Left lung (tissue), 10 donors: ENCODE data around the gene MRPL30. TPM values are rescaled to one million over a fixed set of nuclear protein-coding genes. Genes with fewer than 3 reads are reported as not detected.
"Not testable (repeated sequence)": the region's sequence is repeated elsewhere in the genome, so short reads cannot be mapped to it uniquely, and the experiment has no call there.

Experiments
- ATAC-seq: fragments of 200-7000 bp; cut with Tn5 transposase; one replicate; pipeline ENCODE4 v1.9.1; 2020; ENCODE audit warnings: moderate library complexity
- DNase-seq, 4 donors: peaks; one replicate each; pipeline ENCODE4 v3.0.0-alpha.2; 2013 to 2020
- H3K27ac ChIP-seq, 2 donors: fragments of 200-600 bp; sonication (generic) in 1 of 2; one replicate each; pipeline versions ENCODE4 v1.5.0 to v1.8.0; 2020 to 2021
- H3K27me3 ChIP-seq, 2 donors: fragments of 200-600 bp; sonication (generic) in 1 of 2; one replicate each; pipeline versions ENCODE4 v1.5.0 to v1.8.0; 2020 to 2021
- H3K36me3 ChIP-seq, 2 donors: fragments of 200-600 bp; sonication (generic) in 1 of 2; one replicate each; pipeline versions ENCODE4 v1.5.0 to v1.8.0; 2020 to 2021
- H3K4me1 ChIP-seq, 2 donors: fragments of 200-600 bp; one replicate each; pipeline ENCODE4 v1.8.0; 2021
- H3K4me3 ChIP-seq, 2 donors: fragments of 200-600 bp; sonication (generic) in 1 of 2; one replicate each; pipeline versions ENCODE4 v1.5.0 to v1.8.0; 2020 to 2021; ENCODE audit warnings: mild to moderate bottlenecking in 1 of 2
- H3K9me3 ChIP-seq, 2 donors: fragments of 200-600 bp; sonication (generic) in 1 of 2; one replicate each; pipeline versions ENCODE4 v1.5.0 to v1.8.0; 2020 to 2021
- intact Hi-C, 2 donors: fragments of 100-400 bp; cut with DNase I; formaldehyde crosslinking; loops; one replicate each; pipeline versions ENCODE4 v1.11.2 to v1.14.2; 2022
- polyA plus RNA-seq, 6 donors: library from polyadenylated mRNA; unstranded; fragments of 120-200 nt; gene quantifications; one replicate each; pipeline ENCODE4 v1.2.1, GENCODE V29; 2013; ENCODE audit not compliant: insufficient read length in 6 of 6
- total RNA-seq, 2 donors: library from RNA; stranded (reverse); fragmentation: NEBNext Ultra II Directional; extraction: Animal tissue kit (Norgen Biotek cat#: 25700); gene quantifications; one replicate each; pipeline ENCODE4 v1.2.1, GENCODE V29; 2021
- TF ChIP-seq, protein P1 (sequence below), 2 donors: fragments of 200-600 bp; sonication (generic) in 1 of 2; IDR thresholded peaks; one replicate each; pipeline versions ENCODE4 v1.5.0 to v1.8.0; 2021; ENCODE audit warnings: antibody characterized with exemption in 2 of 2
- donor health status: DM: no; HTN: yes; CAD: no.
- donor health status: DM: no; HTN: no; CAD: no.

Gene MRPL30
- total and polyA plus RNA-seq, 8 donors: 19.7 to 58.8 (median 50.1) TPM

GRCh38 chr2:99217929-99218501 lies 37.0 kb downstream of the MRPL30 start:
- intact Hi-C loops: no loop called here
- TF ChIP-seq, protein P1, sequence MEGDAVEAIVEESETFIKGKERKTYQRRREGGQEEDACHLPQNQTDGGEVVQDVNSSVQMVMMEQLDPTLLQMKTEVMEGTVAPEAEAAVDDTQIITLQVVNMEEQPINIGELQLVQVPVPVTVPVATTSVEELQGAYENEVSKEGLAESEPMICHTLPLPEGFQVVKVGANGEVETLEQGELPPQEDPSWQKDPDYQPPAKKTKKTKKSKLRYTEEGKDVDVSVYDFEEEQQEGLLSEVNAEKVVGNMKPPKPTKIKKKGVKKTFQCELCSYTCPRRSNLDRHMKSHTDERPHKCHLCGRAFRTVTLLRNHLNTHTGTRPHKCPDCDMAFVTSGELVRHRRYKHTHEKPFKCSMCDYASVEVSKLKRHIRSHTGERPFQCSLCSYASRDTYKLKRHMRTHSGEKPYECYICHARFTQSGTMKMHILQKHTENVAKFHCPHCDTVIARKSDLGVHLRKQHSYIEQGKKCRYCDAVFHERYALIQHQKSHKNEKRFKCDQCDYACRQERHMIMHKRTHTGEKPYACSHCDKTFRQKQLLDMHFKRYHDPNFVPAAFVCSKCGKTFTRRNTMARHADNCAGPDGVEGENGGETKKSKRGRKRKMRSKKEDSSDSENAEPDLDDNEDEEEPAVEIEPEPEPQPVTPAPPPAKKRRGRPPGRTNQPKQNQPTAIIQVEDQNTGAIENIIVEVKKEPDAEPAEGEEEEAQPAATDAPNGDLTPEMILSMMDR (IDR thresholded peaks at IDR 0.05): no peak
- H3K27me3 ChIP-seq: no peaks in the 10 kb centered on the region
- no peak for ATAC-seq
- peaks cover 0 to 7% of the 10 kb centered on the region in 2 donors for H3K36me3 ChIP-seq
- no peaks in the 10 kb centered on the region for H3K9me3 ChIP-seq
- H3K27ac ChIP-seq: no peak overlapping the region
- no peak overlapping the region for H3K4me3 ChIP-seq
- DNase-seq: no peak
- no peaks in the 10 kb centered on the region for H3K4me1 ChIP-seq

DNA sequence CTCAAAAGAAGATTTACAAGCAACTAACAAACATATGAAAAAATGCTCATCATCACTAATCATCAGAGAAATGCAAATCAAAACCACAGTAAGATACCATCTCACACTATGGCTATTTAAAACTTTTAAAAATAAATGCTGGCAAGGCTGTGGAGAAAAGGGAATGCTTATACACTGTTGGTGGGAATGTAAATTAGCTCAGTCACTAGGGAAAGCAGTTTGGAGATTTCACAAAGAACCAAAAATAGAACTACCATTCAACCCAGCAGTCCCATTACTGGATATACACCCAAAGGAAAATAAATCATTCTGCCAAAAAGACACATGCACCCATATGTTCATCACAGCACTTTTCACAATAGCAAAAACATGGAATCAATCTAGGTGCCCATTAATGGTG lies 52.2 kb downstream of the MRPL30 start:
- ATAC-seq, H3K36me3 ChIP-seq, H3K4me3 ChIP-seq, H3K4me1 ChIP-seq, H3K9me3 ChIP-seq, H3K27ac ChIP-seq, H3K27me3 ChIP-seq, DNase-seq, intact Hi-C loops: not testable (repeated sequence)

- ATAC-seq (no peak), DNase-seq (no peak)
- Histone ChIP-seq H3K27me3 (no peaks in the 10 kb centered on the region), H3K36me3 (no peaks in the 10 kb centered on the region), H3K4me1 (no peaks in the 10 kb centered on the region), H3K4me3 (no peak overlapping the region), H3K27ac (no peak overlapping the region), H3K9me3 (peaks cover 0 to 2% of the 10 kb centered on the region in 2 donors)
- TF ChIP-seq, protein P1 (IDR thresholded peaks at IDR 0.05): no peak
- intact Hi-C loops: no loop called here
Measured at GRCh38 chr2:99238599-99238998, 57.6 kb downstream of the MRPL30 start.

GRCh38 chr2:99240431-99240830 lies 59.4 kb downstream of the MRPL30 start:
- DNase-seq: no peak
- Histone ChIP-seq H3K27me3 (no peaks in the 10 kb centered on the region), H3K4me3 (no peak overlapping the region), H3K36me3 (no peaks in the 10 kb centered on the region), H3K4me1 (no peaks in the 10 kb centered on the region), H3K27ac (no peak overlapping the region), H3K9me3 (peaks cover 0 to 2% of the 10 kb centered on the region in 2 donors)
- TF ChIP-seq, protein P1 (IDR thresholded peaks at IDR 0.05): no peak
- no peak for ATAC-seq
- intact Hi-C loops: no loop called here

DNA sequence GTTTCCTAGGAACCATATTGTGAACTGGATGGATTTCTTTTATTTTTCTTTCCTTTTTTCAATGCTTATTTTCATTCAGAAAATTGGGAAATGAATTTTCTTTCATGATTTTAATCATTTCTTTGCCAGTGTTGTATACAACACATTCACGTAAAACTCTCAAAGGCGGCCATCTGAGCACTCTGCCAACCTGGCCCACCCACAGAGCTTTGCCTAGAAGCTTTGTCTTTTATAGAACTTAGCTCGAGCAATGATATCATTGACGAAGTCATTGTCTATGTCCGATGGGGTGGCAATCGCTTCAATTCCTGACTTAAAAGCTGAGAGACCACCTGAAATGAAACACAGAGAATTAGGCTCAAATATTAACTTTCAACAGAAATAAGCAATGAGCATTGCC lies 61.2 kb downstream of the MRPL30 start:
- TF ChIP-seq, protein P1 (IDR thresholded peaks at IDR 0.05): no peak
- intact Hi-C loops: no loop called here
- H3K4me3 ChIP-seq: no peak overlapping the region
- H3K36me3 ChIP-seq: no peaks in the 10 kb centered on the region
- no peaks in the 10 kb centered on the region for H3K27me3 ChIP-seq
- no peaks in the 10 kb centered on the region for H3K4me1 ChIP-seq
- ATAC-seq: no peak
- H3K27ac ChIP-seq: no peak overlapping the region
- DNase-seq: no peak
- H3K9me3 ChIP-seq: peaks cover 0 to 2% of the 10 kb centered on the region in 2 donors

Other genes with a start within 250 kb of the MRPL30 start
- 10 to 100 TPM; 14.1 to 15.2 TPM for gene CRACDL, start 245.0 kb upstream of the MRPL30 start, total RNA-seq
- 1 to 10 TPM; 4.0 to 7.6 (median 4.8) TPM for gene CRACDL, start 245.0 kb upstream of the MRPL30 start, polyA plus RNA-seq
- 1 to 10 TPM; 3.4 to 4.0 TPM for gene C2orf15, start 39.5 kb upstream of the MRPL30 start, total RNA-seq
- gene C2orf15, start 39.5 kb upstream of the MRPL30 start, polyA plus RNA-seq: 1 to 10 TPM; 7.1 to 8.7 (median 7.6) TPM
- 1 to 10 TPM; 3.7 to 8.4 TPM for gene TSGA10, start 26.2 kb upstream of the MRPL30 start, total RNA-seq
- gene TSGA10, start 26.2 kb upstream of the MRPL30 start, polyA plus RNA-seq: 10 to 100 TPM; 14.5 to 19.8 (median 15.4) TPM
- 1 to 10 TPM; 5.6 to 7.2 TPM for gene LIPT1, start 26.2 kb upstream of the MRPL30 start, total RNA-seq
- 10 to 100 TPM; 16.1 to 20.3 (median 17.2) TPM for gene LIPT1, start 26.2 kb upstream of the MRPL30 start, polyA plus RNA-seq
- gene MITD1, start 126 bp upstream of the MRPL30 start, total RNA-seq: 10 to 100 TPM; 20.1 to 24.5 TPM
- 10 to 100 TPM; 39.8 to 62.7 (median 49.8) TPM for gene MITD1, start 126 bp upstream of the MRPL30 start, polyA plus RNA-seq
- gene LYG2, start 74.5 kb downstream of the MRPL30 start, total RNA-seq: not detected
- gene LYG2, start 74.5 kb downstream of the MRPL30 start, polyA plus RNA-seq: under 1 TPM; 0.20 to 0.74 (median 0.57) TPM
- 1 to 10 TPM in 1 of 2 donors, under 1 TPM in 1; 0.93 to 1.4 TPM for gene LYG1, start 120.0 kb downstream of the MRPL30 start, total RNA-seq
- 1 to 10 TPM; 2.0 to 3.6 (median 2.8) TPM for gene LYG1, start 120.0 kb downstream of the MRPL30 start, polyA plus RNA-seq
- gene TXNDC9, start 155.1 kb downstream of the MRPL30 start, total RNA-seq: 10 to 100 TPM; 27.2 to 35.9 TPM
- 10 to 100 TPM; 33.7 to 43.7 (median 36.0) TPM for gene TXNDC9, start 155.1 kb downstream of the MRPL30 start, polyA plus RNA-seq
- 10 to 100 TPM; 27.6 to 37.4 TPM for gene EIF5B, start 156.2 kb downstream of the MRPL30 start, total RNA-seq
- 10 to 100 TPM; 54.2 to 66.0 (median 62.9) TPM for gene EIF5B, start 156.2 kb downstream of the MRPL30 start, polyA plus RNA-seq